ENCODE data around the gene HSD17B12. TPM values are rescaled to one million over a fixed set of nuclear protein-coding genes. Genes with fewer than 3 reads are reported as not detected.

Gene HSD17B12
- total and polyA plus RNA-seq, 12 donors = 32.9 to 122 (median 79.1) TPM

DNA sequence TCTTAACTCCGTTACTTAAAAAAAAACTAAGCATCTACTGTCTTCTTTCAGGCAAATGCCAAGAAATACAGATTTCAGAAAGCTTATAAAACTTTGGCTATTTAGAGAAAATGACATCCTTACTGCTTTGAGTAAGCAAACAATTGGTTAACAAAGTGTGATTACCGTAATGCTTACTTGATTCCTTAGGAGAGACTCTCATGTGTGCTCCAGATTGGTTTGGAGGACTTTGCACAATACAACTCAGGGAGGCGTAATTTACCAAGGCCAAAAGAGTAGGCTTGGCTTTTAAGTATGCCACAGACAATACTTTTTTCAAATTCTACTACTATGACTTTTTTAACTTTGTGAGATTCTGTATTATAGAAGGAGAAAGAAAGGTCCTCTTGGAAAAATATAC lies 123.2 kb downstream of the HSD17B12 start:
- intact Hi-C loops (cut with DNase I) = loop anchor here in 1 of 10 donors (10.0 kb wide), 1 partner anchor 239 kb away; no protein-coding TSS in a partner anchor
- H3K9me3 ChIP-seq = no peaks in the 10 kb centered on the region
- peaks cover 0 to 39% (median 2%) of the 10 kb centered on the region in 9 donors for H3K36me3 ChIP-seq
- H3K27ac ChIP-seq = no peak overlapping the region
- 64 to 76% methylated on average over 3 of the region's 3 CpGs for WGBS, 2 donors
- ATAC-seq (no peak), DNase-seq (no peak)
- no peaks in the 10 kb centered on the region for H3K27me3 ChIP-seq
- H3K4me1 ChIP-seq = no peaks in the 10 kb centered on the region
- TF ChIP-seq, protein P1, sequence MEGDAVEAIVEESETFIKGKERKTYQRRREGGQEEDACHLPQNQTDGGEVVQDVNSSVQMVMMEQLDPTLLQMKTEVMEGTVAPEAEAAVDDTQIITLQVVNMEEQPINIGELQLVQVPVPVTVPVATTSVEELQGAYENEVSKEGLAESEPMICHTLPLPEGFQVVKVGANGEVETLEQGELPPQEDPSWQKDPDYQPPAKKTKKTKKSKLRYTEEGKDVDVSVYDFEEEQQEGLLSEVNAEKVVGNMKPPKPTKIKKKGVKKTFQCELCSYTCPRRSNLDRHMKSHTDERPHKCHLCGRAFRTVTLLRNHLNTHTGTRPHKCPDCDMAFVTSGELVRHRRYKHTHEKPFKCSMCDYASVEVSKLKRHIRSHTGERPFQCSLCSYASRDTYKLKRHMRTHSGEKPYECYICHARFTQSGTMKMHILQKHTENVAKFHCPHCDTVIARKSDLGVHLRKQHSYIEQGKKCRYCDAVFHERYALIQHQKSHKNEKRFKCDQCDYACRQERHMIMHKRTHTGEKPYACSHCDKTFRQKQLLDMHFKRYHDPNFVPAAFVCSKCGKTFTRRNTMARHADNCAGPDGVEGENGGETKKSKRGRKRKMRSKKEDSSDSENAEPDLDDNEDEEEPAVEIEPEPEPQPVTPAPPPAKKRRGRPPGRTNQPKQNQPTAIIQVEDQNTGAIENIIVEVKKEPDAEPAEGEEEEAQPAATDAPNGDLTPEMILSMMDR (IDR thresholded peaks at IDR 0.05) = no peak
- H3K4me3 ChIP-seq = no peak overlapping the region

DNA sequence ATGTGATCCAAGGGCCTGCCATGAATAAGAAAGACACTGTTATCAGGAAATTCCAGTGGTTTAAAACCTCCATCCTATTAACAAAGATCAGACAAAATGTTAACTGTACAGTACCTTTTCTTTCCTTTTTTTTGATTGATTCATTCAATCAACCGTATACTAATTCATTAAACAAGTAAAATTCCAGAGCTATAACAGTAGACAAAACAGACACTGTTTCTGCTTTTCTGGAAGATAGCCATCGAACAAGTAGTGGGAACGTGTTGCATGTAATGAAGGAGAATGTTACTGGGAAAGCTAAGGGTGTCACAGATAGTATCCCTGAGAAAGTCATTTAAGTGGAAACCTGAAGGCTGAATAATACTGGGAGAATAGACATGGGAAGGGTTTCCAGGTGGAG lies 126.4 kb downstream of the HSD17B12 start:
- intact Hi-C loops (cut with DNase I) = loop anchor here in 1 of 10 donors (10.0 kb wide), 1 partner anchor 242 kb away; no protein-coding TSS in a partner anchor
- no peaks in the 10 kb centered on the region for H3K27me3 ChIP-seq

DNA sequence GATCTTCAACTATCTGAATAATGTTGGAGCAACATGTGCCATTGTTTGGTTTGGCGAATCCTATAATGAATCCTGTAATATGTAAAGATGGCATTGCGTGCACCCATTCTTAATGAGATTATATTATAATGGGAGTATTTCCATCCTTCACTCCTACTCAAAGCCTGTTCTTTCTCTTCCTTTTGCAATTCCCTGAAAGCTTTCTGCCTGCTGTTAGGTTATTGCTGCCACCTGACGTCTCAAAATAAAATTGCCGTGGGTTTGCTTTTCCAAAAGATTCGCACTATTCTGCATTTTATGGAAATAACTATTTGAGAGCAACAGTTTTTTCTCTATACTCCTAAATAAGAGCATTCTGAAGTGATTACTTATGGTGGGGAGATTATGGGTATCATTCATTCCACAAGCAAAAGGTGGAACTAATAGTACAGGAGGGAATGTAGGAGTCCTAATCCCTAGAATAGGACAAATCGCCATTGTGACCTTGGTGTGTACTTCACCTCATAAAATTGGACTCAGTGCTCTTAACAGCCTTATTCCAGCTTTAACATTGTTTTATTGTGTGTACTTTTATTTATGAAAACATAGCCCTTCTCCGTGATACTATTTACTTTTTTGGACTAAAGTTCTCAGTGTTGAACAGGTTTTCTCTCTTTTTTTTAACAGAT lies 130.5 kb downstream of the HSD17B12 start:
- Histone ChIP-seq H3K36me3 (peaks cover 0 to 22% (median 0%) of the 10 kb centered on the region in 9 donors), H3K27ac (no peak overlapping the region), H3K4me1 (no peaks in the 10 kb centered on the region), H3K27me3 (no peaks in the 10 kb centered on the region), H3K4me3 (no peak overlapping the region), H3K9me3 (no peaks in the 10 kb centered on the region)
- WGBS, 2 donors = 75 to 78% methylated on average over 7 of the region's 7 CpGs
- DNase-seq (no peak), ATAC-seq (peak in 1 of 8 donors; percentile 31)
- intact Hi-C loops (cut with DNase I) = loop anchor here in 2 of 10 donors (5.0 to 10.0 kb wide), 2 partner anchors 169 to 306 kb away; no protein-coding TSS in a partner anchor
- TF ChIP-seq, protein P1 (IDR thresholded peaks at IDR 0.05) = peak in 8 of 9 donors; percentile 36 to 62 (median 46)

More for the DNA sequence above, 126.4 kb downstream of the HSD17B12 start:
- no peak for DNase-seq
- TF ChIP-seq, protein P1 (IDR thresholded peaks at IDR 0.05) = no peak
- WGBS, 2 donors = 65 to 81% methylated on average over 3 of the region's 3 CpGs
- no peak overlapping the region for H3K4me3 ChIP-seq
- H3K27ac ChIP-seq = no peak overlapping the region
- peaks cover 0 to 21% (median 0%) of the 10 kb centered on the region in 9 donors for H3K36me3 ChIP-seq
- H3K9me3 ChIP-seq = no peaks in the 10 kb centered on the region
- H3K4me1 ChIP-seq = no peaks in the 10 kb centered on the region
- ATAC-seq = no peak

DNA sequence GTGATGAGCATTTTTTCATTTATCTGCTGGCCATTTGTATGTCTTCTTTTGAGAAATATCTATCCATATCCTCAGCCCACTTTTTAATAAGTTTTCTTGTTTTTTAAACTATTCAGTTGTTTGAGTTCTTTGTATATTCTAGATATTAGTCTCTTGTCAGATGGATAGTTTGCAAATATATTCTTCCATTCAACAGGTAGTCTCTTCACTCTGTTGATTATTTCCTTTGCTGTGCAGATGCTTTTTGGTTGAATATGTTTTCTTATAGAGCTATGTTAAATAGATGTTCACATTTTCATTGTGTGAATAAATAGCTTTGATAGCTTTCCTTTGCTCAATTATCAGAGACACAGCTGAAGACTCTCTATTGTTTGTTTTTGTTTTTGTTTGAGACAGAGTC lies 131.9 kb downstream of the HSD17B12 start:
- peaks cover 0 to 25% (median 0%) of the 10 kb centered on the region in 9 donors for H3K36me3 ChIP-seq
- no peaks in the 10 kb centered on the region for H3K4me1 ChIP-seq
- no peaks in the 10 kb centered on the region for H3K27me3 ChIP-seq
- H3K27ac ChIP-seq = no peak overlapping the region
- intact Hi-C loops (cut with DNase I) = loop anchor here in 2 of 10 donors (5.0 to 10.0 kb wide), 2 partner anchors 170 to 308 kb away; no protein-coding TSS in a partner anchor
- TF ChIP-seq, protein P1 (IDR thresholded peaks at IDR 0.05) = no peak
- H3K4me3 ChIP-seq = no peak overlapping the region
- DNase-seq (no peak), ATAC-seq (no peak)
- H3K9me3 ChIP-seq = no peaks in the 10 kb centered on the region

Measured in heart right ventricle (tissue), 16 donors.